OCI-M2 (cell line): ENCODE measurements around the gene CALN1.
"Not testable (repeated sequence)": the region's sequence is repeated elsewhere in the genome, so short reads cannot be mapped to it uniquely, and the experiment has no call there.

Source experiments
- DNase-seq: peaks from one replicate; lab custom pipeline; 2025; ENCODE audit not compliant: unreplicated experiment; lab: John Stamatoyannopoulos, UW

Gene CALN1

DNA sequence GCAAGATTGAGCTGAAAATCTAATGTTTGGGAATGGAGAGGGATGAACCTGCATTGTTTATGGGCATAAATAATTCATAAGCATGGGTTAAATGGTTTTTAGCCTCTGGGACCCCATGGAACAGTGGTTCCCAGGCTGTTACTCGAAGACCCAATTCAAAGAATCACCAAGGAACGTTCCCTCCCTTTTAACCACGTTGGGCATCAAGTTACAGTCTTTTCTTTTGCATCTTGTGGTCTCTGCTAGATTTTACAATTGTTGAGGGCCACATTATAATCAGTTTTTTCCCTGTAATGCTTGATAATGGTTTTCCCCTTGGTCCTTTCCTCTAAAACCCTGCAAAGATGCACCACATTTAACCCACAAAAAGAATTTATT lies 2.5 kb downstream of the CALN1 start:
- no peak for DNase-seq

DNA sequence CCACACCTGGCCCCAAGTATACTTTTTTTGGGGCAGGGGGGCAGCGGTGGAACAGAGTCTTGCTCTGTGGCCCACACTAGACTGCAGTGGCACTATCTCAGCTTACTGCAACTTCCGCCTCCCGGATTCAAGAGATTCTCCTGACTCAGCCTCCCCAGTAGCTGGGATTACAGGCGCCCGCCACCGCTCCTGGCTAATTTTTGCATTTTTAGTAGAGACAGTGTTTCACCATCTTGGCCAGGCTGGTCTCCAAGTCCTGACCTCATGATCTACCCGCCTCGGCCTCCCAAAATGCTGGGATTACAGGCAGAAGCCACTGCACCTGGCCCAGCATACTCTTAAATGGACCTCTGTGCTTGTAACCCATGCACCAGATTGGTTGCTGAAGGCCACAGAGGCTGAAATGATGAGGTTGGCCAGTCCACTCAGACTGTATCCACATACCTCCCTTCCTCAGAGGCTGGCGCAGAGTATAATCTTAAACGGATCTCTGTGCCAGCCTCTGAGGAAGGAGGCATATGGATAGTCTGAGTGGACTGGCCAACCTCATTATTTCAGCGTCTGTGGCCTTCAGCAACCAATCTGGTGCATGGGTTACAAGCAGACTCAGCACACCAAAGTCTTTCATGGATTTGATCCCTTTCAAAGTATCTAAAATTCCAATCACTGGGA lies 3.0 kb downstream of the CALN1 start:
- no peak for DNase-seq

DNA sequence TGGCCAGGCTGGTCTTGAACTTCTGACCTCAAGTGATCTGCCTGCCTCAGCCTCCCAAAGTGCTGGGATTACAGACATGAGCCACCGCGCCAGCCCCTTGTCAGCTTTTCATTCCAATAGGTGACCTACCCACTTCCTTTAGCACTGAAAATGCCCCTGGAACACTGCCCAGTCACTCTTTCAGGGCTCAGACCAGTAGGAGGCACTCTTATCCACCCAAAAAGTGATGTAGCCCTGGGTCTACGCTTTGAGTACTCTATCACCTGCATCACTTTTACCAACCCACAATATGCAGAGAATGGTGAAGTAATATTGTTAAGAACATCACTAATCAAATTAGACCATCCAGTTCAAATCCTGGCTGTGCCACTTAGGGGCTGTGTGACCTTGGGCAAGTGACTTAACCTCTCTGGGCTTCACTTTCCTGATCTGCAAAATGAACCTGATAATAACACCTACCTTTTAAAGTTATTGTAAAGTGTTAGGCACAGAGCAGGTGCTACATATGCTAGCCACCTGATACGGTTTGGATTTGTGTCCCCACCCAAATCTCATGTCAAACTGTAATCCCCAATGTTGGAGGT lies 5.2 kb downstream of the CALN1 start:
- no peak for DNase-seq

DNA sequence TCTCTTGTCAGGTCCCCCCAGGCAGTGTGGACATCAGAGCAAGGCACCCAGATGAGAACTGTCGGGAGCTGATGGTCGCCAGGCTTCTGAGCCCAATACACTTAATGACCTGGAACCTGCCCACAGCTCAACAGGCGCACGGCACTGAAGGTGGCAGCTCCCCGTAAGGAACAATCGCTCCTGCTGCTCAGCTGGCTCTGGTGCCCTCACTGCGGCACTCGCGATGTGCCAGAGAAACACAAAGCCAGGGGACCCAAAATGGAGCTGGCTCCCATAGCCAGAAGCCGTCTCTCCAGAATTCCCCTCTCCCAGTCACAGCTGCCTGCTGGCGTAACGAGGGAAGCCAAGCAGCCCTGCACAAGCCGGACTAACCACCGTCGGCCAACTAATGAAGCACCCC lies 6.3 kb downstream of the CALN1 start:
- DNase-seq, result no peak

DNA sequence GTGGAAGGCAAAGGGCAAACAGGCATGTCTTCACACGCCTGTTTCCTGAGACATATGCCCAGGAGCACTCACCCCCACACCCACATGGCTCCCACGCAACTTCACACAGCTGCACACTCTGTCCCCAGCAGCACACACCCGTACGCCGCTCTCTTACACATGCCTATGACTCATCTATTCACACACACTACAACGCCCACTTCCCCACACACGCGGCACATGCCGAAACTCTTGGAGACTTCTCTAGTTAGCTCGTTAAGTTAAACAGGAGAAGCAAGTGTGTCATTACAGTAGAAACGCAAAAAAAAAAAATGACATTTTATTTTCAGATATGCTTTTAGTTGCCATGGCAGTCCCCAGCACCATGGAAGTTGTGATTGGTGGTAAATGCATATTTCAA lies 6.7 kb downstream of the CALN1 start:
- DNase-seq, result no peak

DNA sequence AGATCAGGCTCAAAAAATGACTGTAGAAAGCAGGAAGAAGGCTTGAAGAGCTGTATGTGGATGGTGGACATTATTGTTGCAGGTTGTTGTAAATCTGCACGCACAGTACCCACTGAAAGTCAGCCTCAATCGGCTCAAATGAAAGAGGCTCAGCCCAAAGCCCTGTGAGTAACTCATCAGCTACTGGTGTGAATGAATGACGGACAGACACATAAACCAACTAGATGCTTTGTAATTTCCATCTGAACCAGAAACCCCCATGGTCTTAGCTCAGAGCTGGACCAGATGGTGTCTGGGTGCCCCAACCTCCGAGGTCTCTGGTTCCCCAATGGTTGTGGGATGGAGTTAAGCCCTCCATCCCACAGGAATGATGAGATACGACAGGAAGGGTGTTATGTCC lies 7.4 kb downstream of the CALN1 start:
- no peak for DNase-seq

DNA sequence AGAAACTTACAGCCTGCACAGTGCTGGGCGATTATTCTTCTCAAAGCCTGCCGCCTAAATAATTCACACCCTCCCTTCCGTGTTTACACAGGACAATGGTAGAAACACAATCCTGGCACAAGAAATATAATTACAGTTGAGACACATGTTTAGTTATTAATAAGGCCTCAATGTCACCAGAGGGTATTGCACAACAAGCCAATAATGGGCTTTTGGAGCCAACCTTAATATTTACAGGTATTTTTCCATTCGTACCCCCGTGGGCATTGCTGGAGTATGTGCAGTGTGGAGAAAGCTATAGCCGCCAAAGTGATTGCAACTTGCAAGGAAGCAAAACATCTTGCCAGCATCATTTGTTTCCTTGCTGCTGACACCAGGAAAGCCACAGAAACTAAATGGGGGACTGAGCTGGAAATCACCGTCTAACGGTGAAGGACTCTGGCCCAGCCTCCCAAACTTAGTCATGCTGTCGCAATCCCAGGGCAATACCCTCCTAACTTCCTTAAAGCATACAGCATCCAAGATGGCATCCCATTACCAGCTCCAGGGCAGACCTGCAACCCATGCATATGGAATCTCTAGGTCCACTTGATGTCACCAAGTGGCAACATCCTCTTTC lies 8.6 kb downstream of the CALN1 start:
- DNase-seq, result no peak

DNA sequence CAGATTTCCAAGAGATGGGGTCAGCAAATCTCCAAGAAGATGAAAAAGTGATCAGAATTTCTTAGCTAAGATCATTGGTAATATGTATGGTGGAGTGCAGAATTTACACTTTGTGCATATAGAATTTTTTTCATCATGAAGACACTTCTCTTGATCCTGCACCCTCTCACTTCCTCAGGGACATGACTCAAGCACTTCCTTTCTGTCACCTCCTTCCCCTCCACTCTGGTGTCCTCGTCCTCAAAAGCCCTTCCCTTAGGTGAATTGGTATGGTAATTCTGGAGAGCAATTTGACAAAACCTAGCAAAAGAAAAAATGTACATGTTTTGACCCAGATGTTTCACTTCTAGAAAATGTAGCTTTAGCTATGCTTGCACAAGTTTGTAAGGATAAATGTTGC lies 18.1 kb downstream of the CALN1 start:
- no peak for DNase-seq

DNA sequence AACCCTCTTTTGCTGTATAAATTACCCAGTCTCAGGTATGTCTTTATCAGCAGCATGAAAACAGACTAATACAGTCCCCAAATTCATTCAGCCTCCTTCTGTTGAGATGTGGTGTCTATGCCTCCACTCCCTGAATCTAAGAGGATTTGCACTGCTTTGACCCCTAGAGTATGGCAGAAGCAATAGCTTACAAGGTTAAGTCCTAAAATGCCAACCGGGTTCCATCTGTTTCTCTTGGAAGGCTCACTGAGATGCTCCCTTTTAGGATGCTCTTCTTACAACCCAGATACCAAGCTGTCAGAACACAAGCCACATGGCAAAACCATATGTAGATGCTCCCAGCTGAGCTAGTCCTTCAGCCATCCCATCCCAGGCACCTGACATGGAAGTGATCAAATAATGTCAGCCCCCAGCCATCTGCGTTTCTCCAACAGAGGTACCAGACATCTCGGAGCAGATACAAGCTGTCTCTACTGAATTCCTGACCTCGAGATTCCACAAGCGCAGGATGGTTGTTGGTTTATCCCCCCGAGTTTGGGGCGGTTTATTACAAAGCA lies 20.2 kb downstream of the CALN1 start:
- no peak for DNase-seq

DNA sequence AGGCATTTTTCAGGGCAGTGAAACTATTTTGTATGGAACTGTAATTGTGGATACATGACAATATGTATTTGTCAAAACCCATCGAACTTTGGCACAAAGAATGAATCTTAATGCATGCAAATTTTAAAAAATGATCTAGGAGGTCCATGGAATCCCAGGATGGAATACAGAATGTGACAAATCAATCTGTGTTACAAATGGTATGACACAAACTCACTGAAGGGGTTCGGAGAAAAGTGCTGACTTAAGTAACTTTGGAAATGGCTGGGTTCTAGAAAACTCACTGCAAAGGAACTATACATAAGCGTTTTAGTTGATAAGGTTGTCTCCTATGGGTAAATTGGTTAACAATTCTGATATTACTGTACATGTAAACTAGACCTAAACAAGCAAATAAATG lies 26.0 kb downstream of the CALN1 start:
- no peak for DNase-seq

DNA sequence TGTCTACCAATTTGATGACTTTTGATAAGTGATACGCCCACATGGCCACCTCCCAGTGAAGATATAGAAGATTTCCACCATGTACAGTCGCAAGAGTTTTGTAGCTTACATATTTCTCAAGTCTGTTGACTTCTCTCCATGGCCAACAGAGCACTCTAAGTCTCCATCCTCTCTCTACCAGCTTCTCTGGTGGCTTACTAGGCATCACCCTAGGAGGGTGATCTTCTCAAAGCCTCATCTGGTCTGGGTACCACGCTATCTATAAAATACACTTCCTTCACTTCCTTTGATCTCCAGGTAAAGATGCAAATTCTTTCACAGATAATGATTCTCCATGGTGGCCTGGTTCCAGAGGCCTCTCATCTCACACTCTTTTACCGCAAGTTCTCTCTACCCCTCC lies 49.9 kb downstream of the CALN1 start:
- DNase-seq, result no peak

DNA sequence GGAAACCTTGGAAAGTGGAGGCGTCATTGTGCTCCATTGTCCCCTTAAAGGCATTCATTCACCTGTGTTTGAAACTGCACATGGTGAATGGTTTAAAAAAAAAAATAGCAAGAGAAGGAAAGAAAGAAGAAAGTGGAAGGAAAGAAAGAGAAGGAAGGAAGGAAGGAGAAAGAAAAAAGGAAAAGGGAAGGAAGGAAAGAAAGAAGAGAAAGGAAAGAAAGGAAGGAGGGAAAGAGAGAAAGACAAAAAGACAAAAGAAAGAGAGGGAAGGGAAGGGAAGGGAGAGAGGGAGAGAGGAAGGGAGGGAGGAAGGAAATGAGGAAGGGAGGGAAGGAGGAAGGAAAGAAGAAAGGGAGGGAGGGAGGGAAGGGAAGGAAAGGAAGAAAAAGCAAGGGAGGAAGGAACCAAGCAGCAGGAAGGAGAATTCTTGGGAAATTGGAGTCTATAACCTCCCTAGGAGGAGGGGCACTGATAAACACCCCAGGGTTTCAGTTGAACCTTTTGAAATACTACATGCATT lies 66.9 kb downstream of the CALN1 start:
- no peak for DNase-seq

DNA sequence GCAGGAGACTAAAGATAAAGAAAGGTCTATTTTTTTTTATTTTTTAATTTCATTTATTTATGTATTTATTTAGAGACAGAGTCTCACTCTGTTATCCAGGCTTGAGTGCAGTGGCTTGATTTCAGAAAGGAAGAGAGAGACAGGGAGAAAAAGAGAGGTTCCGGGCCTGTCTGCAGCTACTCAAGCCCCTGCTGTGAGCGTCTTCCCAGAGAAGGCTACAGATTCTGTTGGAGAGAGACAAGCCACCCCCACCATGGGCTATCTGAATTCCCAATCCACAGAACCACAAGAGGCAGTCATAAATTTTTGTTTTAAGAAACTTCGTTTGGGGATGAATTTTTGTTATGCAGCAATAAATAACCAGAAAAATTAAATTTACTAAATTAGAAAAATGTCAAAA lies 68.1 kb downstream of the CALN1 start:
- DNase-seq, result no peak

DNA sequence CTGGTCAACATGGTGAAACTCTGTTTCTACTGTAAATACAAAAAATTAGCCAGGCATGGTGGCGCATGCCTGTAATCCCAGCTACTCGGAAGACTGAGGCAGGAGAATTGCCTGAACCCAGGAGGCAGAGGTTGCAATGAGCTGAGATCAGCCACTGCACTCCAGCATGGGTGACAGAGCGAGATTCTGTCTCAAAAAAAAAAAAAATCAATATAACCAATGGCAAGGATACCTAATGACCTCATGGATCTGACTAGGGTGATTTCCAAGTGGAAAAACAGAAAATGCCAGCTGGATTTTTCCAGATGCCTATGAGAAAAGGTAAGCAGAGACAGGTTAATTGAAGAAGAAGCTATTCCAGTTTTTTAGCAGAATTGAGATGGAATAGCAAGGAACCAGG lies 68.8 kb downstream of the CALN1 start:
- DNase-seq, result not testable (repeated sequence)

DNA sequence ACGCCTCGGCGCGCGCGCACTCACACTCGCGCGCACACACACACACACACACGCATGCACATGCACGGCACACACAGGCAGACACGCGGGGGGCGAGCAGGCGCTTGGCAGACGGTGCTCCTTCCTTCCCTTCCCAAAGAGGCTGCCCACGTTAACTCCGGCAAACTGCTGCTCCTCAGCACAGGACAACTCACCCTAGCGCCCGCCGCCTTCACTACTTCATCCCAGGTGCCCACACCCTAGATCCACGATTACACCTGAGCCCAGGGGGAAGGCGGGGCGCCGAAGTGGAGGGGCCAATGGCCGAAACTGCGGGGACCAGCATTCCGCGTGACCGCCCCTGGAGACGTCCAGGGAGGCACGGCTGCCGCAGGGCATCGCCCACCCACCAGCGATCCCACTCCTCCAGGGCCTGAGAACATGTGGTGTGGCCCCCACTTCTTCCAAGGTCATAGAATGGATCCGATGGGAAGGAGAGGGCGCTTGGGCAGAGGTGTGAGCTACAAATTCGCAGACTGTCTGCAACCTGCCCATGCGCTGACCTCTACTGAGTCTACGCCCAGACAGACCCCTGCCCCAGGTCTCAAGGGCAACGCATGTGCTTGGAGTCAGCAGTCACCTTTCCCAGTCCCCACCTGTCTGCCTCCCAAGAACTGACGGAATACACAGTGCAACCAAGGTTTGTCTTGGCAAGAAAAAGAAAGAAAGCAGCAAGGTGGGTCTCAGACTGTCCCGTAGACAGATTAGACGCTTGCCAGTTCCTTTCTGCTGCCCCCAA lies 74.6 kb downstream of the CALN1 start:
- no peak for DNase-seq

DNA sequence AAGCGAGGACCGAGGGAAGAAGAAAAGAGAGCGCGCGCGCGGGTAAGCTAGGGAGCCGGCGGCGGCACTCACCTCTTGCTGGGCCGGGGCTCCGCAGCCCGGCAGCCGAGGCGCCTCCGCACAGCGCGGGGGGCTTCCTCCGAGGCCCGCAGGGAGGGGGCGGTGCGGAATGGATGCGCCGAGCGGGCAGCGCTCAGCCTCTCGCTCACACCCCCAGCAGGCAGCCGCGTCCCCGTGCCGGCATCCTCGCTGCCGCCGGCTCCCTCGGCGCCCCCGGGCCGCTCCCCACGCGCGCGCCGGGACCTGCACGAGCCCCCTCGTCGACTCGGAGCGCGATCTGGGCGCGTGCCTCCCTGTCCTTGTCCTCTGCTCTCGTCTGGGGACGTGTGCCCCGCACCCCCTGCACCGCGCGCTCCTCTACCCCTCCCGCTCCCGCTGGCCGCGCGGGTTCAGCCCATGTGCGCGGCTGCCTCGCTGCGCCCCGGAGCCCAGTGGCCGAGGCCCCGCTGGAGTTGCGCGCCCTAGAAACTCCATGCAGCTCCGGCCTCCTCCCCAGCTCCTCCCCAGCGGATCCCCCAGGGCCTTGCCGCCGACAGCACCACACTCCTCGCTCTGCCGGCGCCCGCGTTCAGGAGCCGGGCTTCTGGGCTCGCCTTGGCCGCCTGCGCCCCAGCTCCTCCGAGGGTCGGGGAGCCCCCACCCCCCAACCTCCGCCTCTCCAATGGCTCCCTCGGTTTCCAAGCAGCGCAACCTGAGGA lies 75.3 kb downstream of the CALN1 start:
- no peak for DNase-seq

DNA sequence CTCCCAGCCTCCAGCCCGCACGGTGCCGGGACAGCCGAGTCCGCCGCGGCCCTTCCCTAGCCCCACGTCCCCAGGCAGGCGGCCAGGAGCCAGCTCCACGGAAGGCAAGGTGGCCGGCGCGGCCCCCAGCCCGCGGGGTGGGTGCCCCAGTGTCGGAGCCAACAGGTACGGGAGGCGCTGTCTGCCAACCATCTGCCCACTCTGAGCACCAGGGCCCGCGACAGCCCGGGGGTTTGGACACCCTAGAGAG lies 75.8 kb downstream of the CALN1 start:
- DNase-seq, result no peak

DNA sequence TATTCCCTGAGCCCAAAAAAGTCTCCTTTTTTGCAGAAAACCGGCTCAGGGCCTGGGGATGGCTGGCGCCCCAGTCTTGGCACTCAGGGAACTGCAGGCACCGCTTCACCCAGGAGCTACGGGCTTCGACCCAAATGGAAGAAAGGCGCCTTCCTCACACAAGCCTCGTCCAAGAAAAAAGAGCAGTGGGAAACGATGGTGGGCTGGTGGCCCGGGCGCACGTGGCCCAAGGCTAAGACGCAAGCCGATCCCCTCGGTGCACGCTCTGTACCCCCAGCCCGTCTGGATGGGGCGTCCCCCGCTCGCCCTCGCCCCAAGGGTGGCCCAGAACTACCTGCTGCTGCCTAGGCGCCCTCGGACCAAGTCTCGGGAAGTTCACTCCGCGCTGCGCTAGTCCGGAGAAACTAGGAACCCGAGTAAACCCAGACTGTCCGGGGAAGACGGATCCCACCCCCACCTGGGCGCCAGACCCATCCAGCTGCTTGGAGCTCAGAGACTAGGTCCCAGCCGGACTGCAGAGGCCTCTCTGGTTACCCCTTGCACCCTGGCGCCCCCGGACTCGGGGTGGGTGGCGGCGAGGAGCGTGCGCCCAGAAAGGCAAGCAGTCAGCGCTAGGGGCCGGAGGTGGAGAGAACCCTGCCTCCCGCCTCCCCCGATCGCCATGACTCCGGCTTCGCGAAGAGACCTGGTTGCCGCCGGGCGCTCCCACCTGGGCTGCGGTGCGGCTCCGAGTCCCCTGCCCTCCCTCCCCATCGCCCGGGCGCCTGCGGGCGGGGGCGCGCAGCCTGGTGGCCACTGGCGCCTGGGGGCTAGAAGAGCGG lies 76.4 kb downstream of the CALN1 start:
- no peak for DNase-seq

DNA sequence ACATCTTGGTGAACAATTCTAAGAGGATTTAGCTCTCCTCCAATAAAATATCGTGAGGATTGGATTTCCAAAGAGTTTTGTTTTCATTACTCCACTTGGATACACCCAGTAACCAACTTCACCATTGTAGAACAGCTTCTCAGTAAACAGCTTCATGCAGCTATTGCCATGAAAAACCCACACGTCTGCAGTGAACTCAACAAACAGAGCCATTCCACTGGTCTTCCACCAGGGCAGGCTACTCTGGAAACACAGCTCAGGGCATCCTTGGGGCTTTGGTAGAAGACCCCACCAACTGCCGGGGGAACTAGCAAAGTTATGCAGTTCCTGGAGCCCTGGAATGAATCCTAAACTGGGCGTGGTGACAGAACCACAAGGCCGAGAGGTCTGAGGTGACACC lies 77.4 kb downstream of the CALN1 start:
- no peak for DNase-seq

DNA sequence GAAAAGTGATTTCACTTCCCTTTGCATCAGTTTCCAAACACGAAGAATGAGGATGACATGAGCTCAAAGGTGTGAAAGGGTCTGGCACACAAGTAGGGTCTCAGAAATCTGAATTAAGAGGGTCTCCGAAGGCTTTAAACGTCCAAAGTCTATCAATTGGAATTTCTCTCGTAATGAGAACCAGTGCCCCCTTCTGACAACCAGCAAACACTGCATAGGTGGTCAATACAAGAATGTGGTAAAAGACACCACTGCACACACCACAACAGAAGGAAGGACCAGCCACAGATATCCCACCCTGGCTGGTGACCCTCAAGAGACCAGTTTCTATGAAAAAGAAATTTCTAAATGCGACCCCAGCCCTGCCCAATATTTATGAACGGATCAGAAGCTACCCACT lies 78.1 kb downstream of the CALN1 start:
- no peak for DNase-seq
